T-helper 2 cell treated with Interferon-gamma antibody and Interleukin-4, amounts not matched to agents 5 μg/mL and 100 μg/mL, for 36 hours (primary cell): Measurements from ENCODE around the gene MFNG.
"Not testable (repeated sequence)": the region's sequence is repeated elsewhere in the genome, so short reads cannot be mapped to it uniquely, and the experiment has no call there.

ENCODE experiments used
- DNase-seq: peaks from one replicate; pipeline ENCODE4 v3.0.0; 2021; ENCODE audit warnings: low spot score
- H3K27ac Mint-ChIP-seq: one replicate; pipeline ENCODE4 v1.8.0; 2021; ENCODE audit warnings: mild to moderate bottlenecking, mixed read lengths
- H3K27me3 Mint-ChIP-seq: one replicate; pipeline ENCODE4 v1.8.0; 2021; ENCODE audit warnings: low read depth, mixed read lengths
- H3K36me3 Mint-ChIP-seq: one replicate; pipeline ENCODE4 v1.8.0; 2021; ENCODE audit warnings: low read depth, mixed read lengths
- H3K4me1 Mint-ChIP-seq: one replicate; pipeline ENCODE4 v1.8.0; 2021; ENCODE audit warnings: low read depth, mixed read lengths
- H3K4me3 Mint-ChIP-seq: one replicate; pipeline ENCODE4 v1.8.0; 2022; ENCODE audit warnings: mild to moderate bottlenecking, moderate library complexity, mixed read lengths
- H3K9me3 Mint-ChIP-seq: one replicate; pipeline ENCODE4 v1.8.0; 2021; ENCODE audit warnings: mixed read lengths

MFNG gene

DNA sequence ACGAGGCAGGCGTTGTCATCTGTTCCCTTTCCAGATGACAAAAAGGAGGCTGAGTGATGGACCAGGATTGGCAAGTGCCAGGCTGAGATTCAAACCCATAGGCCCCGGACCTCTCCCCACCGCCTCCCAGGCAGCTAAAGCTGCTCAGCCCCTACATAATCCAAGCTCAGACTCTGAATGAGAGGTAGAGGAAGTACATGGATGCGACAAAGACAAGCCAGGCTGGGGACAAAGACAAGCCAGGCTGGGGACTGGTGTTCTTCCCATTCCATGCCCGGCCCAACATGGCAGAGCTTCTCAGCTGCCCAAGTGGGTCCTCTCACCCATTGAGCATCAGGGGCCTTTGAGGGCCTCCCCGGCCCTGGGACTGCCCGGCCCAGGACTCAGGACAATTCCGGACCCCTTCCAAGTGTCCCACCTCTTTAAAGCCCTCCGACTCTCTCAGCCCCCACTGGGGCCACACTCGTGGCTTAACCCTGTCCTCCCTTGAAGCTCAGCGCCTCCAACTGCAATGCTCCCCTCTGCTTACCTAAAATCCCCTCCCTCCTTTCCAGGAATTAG is 4.8 kb downstream of the MFNG start:
- Mint-ChIP-seq H3K27me3 (no peaks in the 10 kb centered on the region), H3K36me3 (peaks cover 48% of the 10 kb centered on the region), H3K27ac (peak overlapping the region; percentile 72), H3K9me3 (no peaks in the 10 kb centered on the region), H3K4me1 (peaks cover 27% of the 10 kb centered on the region), H3K4me3 (peak overlapping the region; percentile 98)
- DNase-seq = no peak

DNA sequence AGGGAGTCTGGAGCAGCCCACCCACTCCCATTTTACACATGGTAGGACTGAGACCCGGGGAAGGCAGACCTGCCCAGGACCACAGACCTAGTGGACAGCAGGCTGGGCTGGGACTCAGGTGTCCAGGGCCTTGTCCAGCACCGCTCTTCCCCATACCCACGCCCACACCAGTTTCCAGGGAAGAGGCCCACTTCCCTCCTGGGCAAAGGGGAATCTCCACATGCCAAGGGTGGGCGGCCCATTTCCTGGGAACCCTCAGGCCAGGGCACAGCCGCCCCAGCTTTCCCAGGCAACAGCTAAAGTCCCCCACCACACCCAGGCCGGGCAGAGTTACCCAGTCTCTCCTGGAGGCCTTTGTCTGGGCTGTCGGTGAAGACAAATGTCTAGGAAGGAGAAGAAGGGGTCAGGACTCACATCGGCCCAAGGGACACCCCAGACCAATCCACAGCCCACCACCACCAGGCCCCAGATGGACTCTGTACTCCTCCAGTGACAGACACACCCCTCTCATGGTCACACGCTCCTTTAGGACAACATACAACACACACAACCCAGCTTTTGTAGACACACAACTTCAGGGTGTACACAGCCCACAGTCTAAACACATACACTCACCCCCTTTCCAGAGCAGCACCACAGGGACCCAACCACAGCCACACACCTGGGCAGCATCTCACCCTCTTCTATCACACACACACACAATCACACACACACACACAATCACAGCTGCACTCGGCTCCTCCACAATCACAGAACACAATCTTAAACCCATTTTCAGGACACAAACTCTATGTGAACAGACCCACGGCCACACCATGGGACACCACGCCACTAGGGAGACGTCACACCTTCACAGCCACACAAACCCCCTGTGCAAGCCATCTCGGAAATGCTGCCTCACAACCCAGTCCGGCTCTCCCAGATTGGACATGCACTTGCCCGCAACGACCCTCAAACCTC is 5.5 kb downstream of the MFNG start:
- Mint-ChIP-seq H3K27me3 (no peaks in the 10 kb centered on the region), H3K36me3 (peaks cover 54% of the 10 kb centered on the region), H3K27ac (peak overlapping the region; percentile 1), H3K4me3 (no peak overlapping the region), H3K9me3 (no peaks in the 10 kb centered on the region), H3K4me1 (peaks cover 26% of the 10 kb centered on the region)
- DNase-seq = no peak

DNA sequence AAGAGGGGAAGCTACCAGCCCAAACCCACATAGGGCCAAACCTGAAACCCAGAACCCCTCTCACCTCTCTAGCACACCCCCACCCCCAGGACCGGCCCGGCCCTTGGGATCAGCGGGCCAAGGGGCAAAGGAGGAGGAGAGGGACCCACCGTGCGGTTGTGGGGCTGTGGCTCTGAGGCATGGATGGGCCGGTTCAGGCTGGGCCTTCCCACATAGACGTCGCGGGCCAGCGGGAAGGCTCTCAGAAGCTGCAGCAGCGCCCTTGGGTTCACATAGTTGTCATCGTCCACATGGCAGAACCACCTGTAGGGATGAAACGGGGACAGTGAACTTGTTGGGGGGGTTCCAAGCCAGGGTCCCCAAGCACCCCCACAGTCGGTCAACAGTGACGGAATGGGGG is 7.0 kb downstream of the MFNG start:
- Mint-ChIP-seq H3K4me1 (peaks cover 24% of the 10 kb centered on the region), H3K9me3 (no peaks in the 10 kb centered on the region), H3K36me3 (peaks cover 43% of the 10 kb centered on the region), H3K4me3 (no peak overlapping the region), H3K27ac (no peak overlapping the region), H3K27me3 (no peaks in the 10 kb centered on the region)
- DNase-seq = no peak

DNA sequence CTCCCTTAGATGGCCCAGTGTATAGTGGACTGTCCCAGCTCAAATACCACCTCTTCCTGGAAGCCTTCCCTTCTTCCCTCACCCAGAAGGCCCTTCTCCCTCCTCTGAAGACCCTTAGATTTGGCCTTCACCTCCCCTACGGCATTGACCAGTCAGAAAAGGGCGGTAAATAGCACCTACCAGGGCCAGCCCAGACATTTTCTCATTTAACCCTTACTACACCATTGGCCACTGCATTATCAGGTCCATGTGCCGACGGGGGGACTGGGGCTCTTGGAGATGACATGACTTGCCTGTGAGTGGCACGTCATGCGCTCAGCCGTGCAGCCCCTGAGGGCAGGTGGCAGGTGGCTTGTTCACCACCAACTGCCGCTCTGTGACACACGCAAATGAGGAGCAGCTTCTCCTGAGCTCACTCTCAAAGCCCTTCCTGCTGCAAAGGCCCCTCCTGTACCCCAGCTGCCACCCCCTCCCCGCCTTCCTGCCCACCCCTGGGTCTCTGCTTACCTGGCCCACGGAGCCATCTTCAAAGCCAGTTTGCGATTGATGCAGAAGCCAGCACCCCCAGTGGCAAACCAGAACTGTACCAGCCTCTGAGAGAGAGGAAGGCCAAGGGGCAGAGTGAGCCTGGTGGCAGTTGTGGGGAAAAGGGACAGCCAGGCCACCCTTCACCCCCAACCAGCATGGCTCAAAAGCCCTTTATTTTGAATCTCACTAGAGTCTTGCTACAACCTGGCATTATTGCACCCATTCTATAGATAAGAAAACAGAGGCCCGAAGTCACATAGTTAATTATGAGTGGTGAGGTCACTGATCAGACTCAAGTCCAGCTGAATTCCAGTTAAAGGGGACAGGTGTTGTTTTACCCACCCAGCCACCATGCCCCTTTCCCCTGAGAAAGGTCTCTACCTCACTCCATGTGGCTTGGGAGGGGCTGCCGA is 9.5 kb downstream of the MFNG start:
- no peak overlapping the region for H3K4me3 Mint-ChIP-seq
- peaks cover 5% of the 10 kb centered on the region for H3K4me1 Mint-ChIP-seq
- H3K9me3 Mint-ChIP-seq = no peaks in the 10 kb centered on the region
- H3K36me3 Mint-ChIP-seq = peaks cover 38% of the 10 kb centered on the region
- H3K27me3 Mint-ChIP-seq = no peaks in the 10 kb centered on the region
- no peak for DNase-seq
- no peak overlapping the region for H3K27ac Mint-ChIP-seq

DNA sequence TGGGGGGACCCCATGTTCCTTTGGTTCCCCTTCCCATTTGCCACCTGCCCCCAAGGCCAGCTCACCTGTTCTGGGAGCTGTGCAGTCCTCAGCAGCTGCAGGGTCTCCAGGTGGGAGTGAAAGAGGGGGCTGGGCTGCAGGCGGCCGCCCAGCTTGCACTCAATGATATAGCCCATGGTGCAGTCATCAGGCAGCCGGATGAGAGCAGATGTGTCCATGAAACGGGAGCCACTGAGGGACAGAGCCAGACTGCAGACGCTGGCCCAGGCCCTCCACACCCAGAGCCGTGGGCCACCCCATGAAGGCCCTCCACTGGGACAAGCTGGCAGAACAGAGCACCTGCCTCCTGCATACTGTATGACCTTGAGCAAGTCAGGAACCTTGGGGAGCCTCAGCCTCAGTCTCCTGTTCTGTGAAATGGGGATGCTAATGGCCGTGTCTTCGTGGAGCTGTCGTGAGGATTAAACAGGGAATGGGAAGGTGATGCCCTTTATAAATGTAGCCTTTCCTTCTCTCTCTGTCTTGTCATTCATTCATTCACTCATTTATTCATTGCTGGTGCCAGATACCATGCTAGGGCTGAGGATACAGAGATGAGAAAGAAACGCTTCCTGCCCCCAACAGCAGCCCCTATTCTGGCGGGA is 11.6 kb downstream of the MFNG start:
- Mint-ChIP-seq H3K36me3 (peaks cover 42% of the 10 kb centered on the region), H3K4me3 (no peak overlapping the region), H3K4me1 (no peaks in the 10 kb centered on the region), H3K27me3 (no peaks in the 10 kb centered on the region), H3K9me3 (no peaks in the 10 kb centered on the region), H3K27ac (no peak overlapping the region)
- DNase-seq = no peak

DNA sequence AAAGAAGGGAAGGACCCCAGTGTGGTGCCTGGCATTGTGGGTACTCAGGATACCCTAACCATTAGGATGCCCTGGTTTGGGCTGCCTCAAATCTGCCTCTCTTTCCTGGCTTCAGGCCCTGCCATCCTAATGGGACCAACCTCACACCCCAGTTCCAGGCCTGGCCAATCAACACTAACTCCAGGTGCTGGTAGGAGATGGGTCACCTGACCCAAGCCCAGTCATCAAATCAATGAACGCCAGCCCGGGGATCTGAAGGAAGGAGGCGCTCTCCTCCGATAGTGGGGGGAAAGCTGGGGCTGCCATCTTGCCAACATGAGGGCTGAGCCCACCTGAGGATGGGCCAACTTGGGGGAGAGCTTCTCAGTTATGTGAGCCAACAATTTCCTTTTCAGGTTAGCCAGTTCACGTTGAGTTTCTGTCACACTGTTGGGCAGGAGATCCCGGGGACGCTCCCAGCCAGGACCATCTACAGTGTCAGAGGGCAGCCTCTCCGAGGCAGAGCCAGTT is 12.7 kb downstream of the MFNG start:
- H3K36me3 Mint-ChIP-seq = peaks cover 49% of the 10 kb centered on the region
- DNase-seq = no peak
- H3K4me3 Mint-ChIP-seq = no peak overlapping the region
- H3K9me3 Mint-ChIP-seq = no peaks in the 10 kb centered on the region
- H3K4me1 Mint-ChIP-seq = no peaks in the 10 kb centered on the region
- no peak overlapping the region for H3K27ac Mint-ChIP-seq
- H3K27me3 Mint-ChIP-seq = no peaks in the 10 kb centered on the region

DNA sequence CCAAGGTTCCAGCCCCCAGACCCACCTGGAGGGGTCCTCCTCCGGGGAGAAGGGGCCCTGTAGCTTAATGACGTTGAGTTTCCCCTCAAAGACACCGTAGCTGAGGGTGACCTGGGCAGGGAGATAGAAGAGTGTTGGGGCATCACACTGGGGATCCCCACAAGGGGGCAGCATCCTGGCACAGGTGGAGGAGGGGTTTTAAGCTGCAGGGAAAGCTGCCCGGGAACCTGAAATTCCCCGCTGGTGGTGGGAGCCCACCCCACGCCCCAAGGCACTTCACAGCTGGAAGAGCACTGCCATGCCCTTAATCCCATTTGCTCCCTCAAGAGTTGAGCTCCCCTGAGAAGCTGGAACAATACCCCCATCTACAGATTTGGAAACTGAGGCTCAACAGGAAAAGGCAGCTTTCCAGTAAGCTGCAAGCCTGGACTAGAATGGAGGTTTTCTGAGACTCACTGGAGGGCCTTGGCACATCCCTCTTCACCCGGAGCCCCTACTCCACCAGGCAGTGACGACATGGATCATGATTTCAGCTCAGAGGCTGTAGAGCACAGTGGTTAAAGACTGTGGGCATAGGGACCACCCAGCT is 13.7 kb downstream of the MFNG start:
- H3K36me3 Mint-ChIP-seq = peaks cover 55% of the 10 kb centered on the region

DNA sequence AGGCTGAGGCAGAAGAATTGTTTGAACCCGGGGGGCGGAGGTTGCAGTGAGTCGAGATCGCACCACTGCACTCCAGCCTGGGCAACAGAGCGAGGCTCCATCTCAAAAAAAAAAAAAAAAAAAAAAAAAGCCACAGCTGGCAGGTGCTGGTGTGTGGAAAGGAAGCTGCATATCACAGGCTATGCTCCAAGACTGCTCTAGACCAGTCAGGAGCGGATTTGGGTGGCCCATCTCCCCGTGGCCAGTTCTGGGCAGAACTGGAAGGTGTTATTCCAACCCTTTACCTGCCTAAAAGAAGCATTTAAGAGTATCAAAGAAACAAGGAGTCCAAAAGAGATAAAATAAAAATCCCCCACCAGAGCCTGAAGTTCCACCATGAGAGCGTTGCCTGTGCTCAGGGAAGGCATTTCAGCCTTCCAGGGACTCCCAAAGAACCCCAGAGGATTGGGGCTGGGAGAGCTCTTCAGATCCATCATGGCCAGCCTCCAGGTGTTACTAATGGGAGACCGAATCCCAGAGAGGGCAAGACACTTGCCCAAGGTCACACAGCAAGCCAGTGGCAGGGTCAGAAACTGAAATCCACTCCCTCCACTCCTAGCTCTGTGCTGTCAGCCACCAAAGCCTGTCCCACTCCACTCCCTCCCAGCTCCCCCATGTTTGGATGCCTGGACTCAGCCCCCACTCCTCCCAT is 14.3 kb downstream of the MFNG start:
- no peak for DNase-seq
- H3K4me3 Mint-ChIP-seq = no peak overlapping the region

More for the DNA sequence above, 13.7 kb downstream of the MFNG start:
- Mint-ChIP-seq H3K27ac (peak overlapping the region; percentile 41), H3K4me1 (no peaks in the 10 kb centered on the region), H3K9me3 (no peaks in the 10 kb centered on the region), H3K4me3 (no peak overlapping the region), H3K27me3 (no peaks in the 10 kb centered on the region)
- DNase-seq = no peak

DNA sequence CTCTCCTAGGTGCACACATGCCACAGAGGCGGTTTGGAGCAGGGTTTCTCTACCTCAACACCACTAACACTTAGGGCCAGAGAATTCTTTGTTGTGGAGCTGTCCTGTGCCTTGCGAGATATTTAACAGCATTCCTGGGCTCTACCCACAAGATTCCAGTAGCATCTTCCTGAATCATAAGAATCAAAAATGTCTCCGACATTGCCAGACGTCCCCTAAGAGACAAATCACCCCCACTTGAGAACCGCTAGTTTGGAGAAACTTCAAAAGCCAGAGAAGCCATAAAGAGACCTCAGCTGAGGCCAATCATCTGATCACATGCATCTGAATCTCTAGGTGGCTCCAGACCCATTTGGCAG is 16.1 kb downstream of the MFNG start:
- Mint-ChIP-seq H3K9me3 (no peaks in the 10 kb centered on the region), H3K36me3 (peaks cover 59% of the 10 kb centered on the region), H3K4me3 (no peak overlapping the region), H3K27ac (no peak overlapping the region), H3K27me3 (no peaks in the 10 kb centered on the region), H3K4me1 (no peaks in the 10 kb centered on the region)
- DNase-seq = no peak

More for the DNA sequence above, 14.3 kb downstream of the MFNG start:
- peaks cover 53% of the 10 kb centered on the region for H3K36me3 Mint-ChIP-seq
- no peak overlapping the region for H3K27ac Mint-ChIP-seq
- no peaks in the 10 kb centered on the region for H3K9me3 Mint-ChIP-seq
- no peaks in the 10 kb centered on the region for H3K4me1 Mint-ChIP-seq
- no peaks in the 10 kb centered on the region for H3K27me3 Mint-ChIP-seq

DNA sequence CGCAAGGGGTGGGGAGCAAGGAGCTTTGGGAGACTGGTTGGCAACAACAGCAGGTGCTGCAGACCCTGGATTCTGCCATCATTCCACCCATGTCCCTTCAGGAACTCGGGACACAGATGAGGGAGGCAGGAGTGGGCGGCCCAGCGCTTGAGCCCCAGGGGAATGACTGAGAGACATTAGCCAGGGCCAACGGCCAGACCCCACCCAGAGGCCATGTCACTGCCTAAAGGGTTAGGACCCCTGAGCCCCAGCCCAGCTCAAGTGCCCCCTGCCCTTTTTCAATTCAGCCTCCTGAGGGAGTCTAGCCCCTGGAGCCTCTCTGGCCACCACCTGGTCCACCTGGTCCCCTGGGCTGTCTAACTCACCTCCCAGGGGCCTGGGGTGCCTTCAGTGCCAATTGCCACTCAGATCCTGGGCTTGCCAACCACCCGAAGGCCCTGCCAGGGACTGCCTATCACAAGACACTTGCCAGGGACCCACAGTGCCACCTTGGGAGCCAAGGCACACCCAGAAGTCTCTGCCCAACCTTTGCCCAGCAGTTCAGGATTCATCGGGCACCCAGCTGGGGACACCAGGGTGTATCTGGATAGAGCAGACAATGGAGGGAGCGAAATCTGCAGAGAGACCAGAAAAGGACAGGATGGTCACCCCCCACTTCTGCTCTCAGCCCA is 16.6 kb downstream of the MFNG start:
- Mint-ChIP-seq H3K27me3 (no peaks in the 10 kb centered on the region), H3K4me3 (no peak overlapping the region), H3K4me1 (no peaks in the 10 kb centered on the region), H3K27ac (no peak overlapping the region), H3K9me3 (no peaks in the 10 kb centered on the region), H3K36me3 (peaks cover 60% of the 10 kb centered on the region)
- DNase-seq = no peak

DNA sequence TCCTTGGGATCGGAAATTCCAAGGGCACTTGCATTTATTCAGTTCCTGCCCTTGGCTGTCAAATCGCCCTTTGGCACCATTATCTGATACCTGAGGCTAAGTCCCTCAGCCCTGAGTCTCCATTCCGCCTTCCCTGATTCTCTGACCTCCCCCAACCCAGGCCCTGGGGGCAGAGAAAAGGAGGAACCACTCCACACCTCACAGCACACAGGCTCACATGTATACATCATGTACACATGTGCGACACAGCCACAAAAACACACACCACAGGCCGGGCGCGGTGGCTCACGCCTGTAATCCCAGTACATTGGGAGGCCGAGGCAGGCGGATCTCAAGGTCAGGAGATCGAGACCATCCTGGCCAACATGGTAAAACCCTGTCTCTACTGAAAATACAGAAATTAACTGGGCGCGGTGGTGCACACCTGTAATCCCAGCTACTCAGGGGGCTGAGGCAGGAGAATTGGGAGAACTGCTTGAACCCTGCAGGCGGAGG is 17.9 kb downstream of the MFNG start:
- H3K36me3 Mint-ChIP-seq = peaks cover 58% of the 10 kb centered on the region
- not testable (repeated sequence) for H3K9me3 Mint-ChIP-seq, H3K27me3 Mint-ChIP-seq, H3K27ac Mint-ChIP-seq, H3K4me3 Mint-ChIP-seq, DNase-seq, H3K4me1 Mint-ChIP-seq

DNA sequence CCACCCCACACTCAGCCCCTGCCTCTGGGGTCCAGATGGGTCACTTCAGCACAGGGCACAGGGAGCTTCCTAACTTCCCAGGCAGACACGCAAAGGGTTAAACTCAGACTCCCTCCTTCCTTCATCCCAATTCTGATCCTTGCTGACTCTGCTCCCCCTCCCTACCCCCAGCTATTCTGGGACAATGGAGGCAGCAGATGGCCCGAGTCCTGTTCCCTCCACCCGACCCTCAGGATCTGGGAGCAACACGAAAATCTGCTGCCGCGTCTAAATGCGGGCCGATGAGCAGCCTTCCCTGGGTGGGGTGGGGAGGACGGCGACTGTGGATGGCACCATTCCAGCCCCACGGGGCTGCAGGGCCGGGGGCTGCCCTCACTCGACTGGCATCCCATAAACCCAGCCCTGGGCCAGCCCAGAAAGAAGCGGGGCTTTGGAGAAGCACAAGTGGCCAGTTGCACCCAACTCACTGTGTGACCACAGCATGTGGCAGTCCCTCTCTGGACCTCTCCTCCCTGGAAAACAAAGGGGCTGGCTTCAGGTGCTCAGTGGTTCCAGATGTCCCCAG is 18.7 kb downstream of the MFNG start:
- Mint-ChIP-seq H3K36me3 (peaks cover 52% of the 10 kb centered on the region), H3K27ac (no peak overlapping the region), H3K4me3 (no peak overlapping the region), H3K9me3 (no peaks in the 10 kb centered on the region), H3K27me3 (no peaks in the 10 kb centered on the region), H3K4me1 (no peaks in the 10 kb centered on the region)
- no peak for DNase-seq
